ENCODE data around the gene BACH2. TPM values are rescaled to one million over a fixed set of nuclear protein-coding genes. Genes with fewer than 3 reads are reported as not detected.

The BACH2 gene
- total and polyA plus RNA-seq, 10 of the 15 experiments (the other 5 are each of a cell fraction or from before 2014, with no cell fraction given) = 0.03 to 0.28 (median 0.04) TPM; not detected in 3

DNA sequence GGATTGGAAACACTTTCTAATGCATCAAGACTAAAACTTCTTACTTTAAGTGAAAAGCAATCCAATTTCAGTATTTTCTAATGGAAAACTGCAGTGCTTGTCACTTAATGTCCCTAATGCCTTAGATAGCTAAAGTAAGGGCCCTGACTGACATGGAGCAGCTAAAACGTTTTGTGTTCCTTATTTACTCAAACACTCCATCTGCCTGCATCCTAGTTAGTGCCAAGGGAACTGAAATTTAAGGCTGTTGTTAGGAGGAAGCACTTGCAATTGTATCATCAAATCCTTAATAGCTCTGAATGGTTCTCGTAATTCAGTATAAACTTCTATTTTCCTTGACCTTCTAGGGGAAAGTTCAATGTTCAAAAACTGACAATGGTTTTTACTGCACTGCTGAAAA lies 274.9 kb downstream of the BACH2 start (continued):
- TF ChIP-seq, protein P1, sequence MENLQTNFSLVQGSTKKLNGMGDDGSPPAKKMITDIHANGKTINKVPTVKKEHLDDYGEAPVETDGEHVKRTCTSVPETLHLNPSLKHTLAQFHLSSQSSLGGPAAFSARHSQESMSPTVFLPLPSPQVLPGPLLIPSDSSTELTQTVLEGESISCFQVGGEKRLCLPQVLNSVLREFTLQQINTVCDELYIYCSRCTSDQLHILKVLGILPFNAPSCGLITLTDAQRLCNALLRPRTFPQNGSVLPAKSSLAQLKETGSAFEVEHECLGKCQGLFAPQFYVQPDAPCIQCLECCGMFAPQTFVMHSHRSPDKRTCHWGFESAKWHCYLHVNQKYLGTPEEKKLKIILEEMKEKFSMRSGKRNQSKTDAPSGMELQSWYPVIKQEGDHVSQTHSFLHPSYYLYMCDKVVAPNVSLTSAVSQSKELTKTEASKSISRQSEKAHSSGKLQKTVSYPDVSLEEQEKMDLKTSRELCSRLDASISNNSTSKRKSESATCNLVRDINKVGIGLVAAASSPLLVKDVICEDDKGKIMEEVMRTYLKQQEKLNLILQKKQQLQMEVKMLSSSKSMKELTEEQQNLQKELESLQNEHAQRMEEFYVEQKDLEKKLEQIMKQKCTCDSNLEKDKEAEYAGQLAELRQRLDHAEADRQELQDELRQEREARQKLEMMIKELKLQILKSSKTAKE (IDR thresholded peaks at IDR 0.05; ENCODE audit: low read depth, poor library complexity, severe bottlenecking) = no peak
- TF ChIP-seq WRNIP1 (IDR thresholded peaks at IDR 0.05; ENCODE audit: borderline replicate concordance, low read depth, low read length) (no peak), ZNF622 (IDR thresholded peaks at IDR 0.05) (no peak)

DNA sequence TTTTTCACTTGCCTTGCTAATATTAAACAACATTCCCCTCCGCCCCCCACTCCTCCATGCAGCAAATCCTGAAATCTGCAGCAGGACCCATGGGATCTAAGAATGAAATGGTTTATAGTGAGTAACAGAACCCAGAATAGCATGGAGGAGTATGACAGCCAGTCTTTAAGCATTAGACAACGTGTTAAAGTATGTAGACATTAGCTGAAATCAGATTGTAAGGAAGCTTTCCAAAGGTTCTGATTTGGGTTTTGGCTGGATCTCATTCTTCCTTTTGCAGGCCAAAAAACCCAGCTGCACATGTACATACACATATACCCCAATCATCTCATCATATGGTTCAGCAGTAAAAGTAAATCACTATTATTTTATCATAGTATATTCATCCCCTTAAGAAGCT lies 275.9 kb downstream of the BACH2 start:
- ATAC-seq (no peak), DNase-seq (ENCODE audit: low read depth, low spot score) (no peak), FAIRE-seq (no peak)
- Histone ChIP-seq H3K36me3 (ENCODE audit: control insufficient read depth in 2 of 2, insufficient read depth in 2 of 2, low read length in 1 of 2) (no peaks in the 10 kb centered on the region), H4K20me1 (ENCODE audit: control insufficient read depth, insufficient read depth) (no peaks in the 10 kb centered on the region), H3K4me2 (ENCODE audit: control insufficient read depth, insufficient read depth) (no peak overlapping the region), H2AFZ (ENCODE audit: control insufficient read depth, low read depth, low read length) (no peak overlapping the region), H3K4me3 (no peak overlapping the region), H3K79me2 (ENCODE audit: control insufficient read depth, insufficient read depth, low read length) (no peaks in the 10 kb centered on the region), H3K9me3 (replicated peaks; ENCODE audit: control insufficient read depth, insufficient read depth, low read length) (no peaks in the 10 kb centered on the region), H3K4me1 (ENCODE audit: control insufficient read depth, insufficient read depth, low read length) (no peaks in the 10 kb centered on the region), H3K27me3 (replicated peaks in 1 of 2; ENCODE audit: control insufficient read depth in 2 of 2, insufficient read depth in 2 of 2, low read length in 1 of 2) (0 out of 4 replicates have a peak, but pooled peaks cover 0 to 2% of the 10 kb centered on the region in 2 experiments), H3K9ac (ENCODE audit: control insufficient read depth, insufficient read depth, low read length) (no peak overlapping the region), H3K27ac (ENCODE audit: control insufficient read depth, insufficient read depth) (no peak overlapping the region)
- BruUV-seq (replicated peaks) = no TSS peak
- in situ Hi-C loops (cut with MboI) (no loop called here), intact Hi-C loops (cut with micrococcal nuclease; ENCODE audit: unreplicated experiment) (no loop called here)
- SMC1A ChIA-PET (ENCODE audit: uncharacterized antibody, unreplicated experiment) = no interaction called here
- TF ChIP-seq SMARCA5 (IDR thresholded peaks at IDR 0.05) (no peak), CBX5 (IDR thresholded peaks at IDR 0.05; ENCODE audit: low read depth) (no peak), BMI1 (IDR thresholded peaks at IDR 0.05; ENCODE audit: borderline replicate concordance) (no peak), RELA (IDR thresholded peaks at IDR 0.05; ENCODE audit: borderline replicate concordance, partially characterized antibody) (no peak), PAX8 (IDR thresholded peaks at IDR 0.05) (no peak), IKZF1 (conservative IDR thresholded peaks at IDR 0.05) (no peak), MTA2 (IDR thresholded peaks at IDR 0.05; ENCODE audit: low read depth) (no peak), ZZZ3 (IDR thresholded peaks at IDR 0.05; ENCODE audit: control insufficient read depth, insufficient read length, low read depth) (no peak), CBFB (IDR thresholded peaks at IDR 0.05; ENCODE audit: low read depth) (no peak), ZNF622 (IDR thresholded peaks at IDR 0.05) (no peak), POLR2AphosphoS2 (IDR thresholded peaks at IDR 0.05; ENCODE audit: low read depth, low read length) (no peak)
- TF ChIP-seq, protein P2, sequence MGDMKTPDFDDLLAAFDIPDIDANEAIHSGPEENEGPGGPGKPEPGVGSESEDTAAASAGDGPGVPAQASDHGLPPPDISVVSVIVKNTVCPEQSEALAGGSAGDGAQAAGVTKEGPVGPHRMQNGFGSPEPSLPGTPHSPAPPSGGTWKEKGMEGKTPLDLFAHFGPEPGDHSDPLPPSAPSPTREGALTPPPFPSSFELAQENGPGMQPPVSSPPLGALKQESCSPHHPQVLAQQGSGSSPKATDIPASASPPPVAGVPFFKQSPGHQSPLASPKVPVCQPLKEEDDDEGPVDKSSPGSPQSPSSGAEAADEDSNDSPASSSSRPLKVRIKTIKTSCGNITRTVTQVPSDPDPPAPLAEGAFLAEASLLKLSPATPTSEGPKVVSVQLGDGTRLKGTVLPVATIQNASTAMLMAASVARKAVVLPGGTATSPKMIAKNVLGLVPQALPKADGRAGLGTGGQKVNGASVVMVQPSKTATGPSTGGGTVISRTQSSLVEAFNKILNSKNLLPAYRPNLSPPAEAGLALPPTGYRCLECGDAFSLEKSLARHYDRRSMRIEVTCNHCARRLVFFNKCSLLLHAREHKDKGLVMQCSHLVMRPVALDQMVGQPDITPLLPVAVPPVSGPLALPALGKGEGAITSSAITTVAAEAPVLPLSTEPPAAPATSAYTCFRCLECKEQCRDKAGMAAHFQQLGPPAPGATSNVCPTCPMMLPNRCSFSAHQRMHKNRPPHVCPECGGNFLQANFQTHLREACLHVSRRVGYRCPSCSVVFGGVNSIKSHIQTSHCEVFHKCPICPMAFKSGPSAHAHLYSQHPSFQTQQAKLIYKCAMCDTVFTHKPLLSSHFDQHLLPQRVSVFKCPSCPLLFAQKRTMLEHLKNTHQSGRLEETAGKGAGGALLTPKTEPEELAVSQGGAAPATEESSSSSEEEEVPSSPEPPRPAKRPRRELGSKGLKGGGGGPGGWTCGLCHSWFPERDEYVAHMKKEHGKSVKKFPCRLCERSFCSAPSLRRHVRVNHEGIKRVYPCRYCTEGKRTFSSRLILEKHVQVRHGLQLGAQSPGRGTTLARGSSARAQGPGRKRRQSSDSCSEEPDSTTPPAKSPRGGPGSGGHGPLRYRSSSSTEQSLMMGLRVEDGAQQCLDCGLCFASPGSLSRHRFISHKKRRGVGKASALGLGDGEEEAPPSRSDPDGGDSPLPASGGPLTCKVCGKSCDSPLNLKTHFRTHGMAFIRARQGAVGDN (IDR thresholded peaks at IDR 0.05) = no peak
- 0% methylated on average over 2 of the region's 2 CpGs for WGBS (ENCODE audit: insufficient coverage, insufficient replicate concordance, low lambda C conversion rate, missing lambda C conversion rate)
- RAD21 ChIA-PET (ENCODE audit: unreplicated experiment) = no interaction called here
- CTCF ChIA-PET = no interaction called here
- POLR2A ChIA-PET = no interaction called here
